Activated CD8-positive, alpha-beta memory T cell treated with anti-CD3 and anti-CD28 coated beads, Interleukin-2, amount 50 U/mL, for 1 hour (primary cell): Measurements from ENCODE around the gene B4GALT2.

Experiments used
- DNase-seq: peaks from one replicate; pipeline ENCODE4 v3.0.0-alpha.2; 2020; ENCODE audit errors: extremely low read depth

Gene B4GALT2, protein sequence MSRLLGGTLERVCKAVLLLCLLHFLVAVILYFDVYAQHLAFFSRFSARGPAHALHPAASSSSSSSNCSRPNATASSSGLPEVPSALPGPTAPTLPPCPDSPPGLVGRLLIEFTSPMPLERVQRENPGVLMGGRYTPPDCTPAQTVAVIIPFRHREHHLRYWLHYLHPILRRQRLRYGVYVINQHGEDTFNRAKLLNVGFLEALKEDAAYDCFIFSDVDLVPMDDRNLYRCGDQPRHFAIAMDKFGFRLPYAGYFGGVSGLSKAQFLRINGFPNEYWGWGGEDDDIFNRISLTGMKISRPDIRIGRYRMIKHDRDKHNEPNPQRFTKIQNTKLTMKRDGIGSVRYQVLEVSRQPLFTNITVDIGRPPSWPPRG

DNA sequence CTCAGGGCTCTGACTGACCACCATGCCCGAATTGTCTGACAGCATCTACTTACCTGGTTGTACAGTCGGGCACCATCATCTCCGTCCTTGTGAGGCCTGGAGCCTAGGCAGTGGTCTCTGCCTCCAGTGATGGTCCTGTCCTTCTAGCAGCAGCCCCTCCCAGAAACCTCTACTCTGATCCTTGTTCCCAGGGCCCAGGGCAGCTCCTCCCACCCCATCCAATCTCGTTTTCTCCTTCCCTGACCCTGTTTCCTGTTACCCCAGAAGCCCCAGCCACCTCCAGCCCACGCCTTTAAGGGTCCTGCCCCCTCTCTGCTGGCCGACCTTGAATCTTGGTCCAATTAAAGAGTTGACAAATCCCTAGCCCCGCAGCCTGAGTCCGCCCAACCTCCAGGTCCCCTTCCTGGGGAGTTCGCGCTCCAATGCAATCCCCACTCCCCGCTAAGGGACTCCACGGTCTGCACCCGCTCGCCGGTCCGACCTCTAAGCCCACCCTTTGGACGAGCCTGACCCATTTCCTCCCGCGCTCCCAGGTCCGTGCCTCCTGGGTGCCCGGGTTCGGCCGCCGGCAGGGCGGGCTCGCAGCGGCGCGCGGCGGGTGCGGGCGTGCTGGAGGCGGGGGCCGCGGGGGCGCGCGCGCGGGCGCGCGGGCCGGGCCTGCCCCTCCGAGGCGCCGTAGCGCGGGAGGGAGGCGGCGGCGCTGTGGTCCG lies at the start of gene B4GALT2:
Gene B4GALT2 (plus strand): TSS at position 660 of the 710 bp plus-strand sequence. CDS start 1,951 bp downstream, outside the sequence.
- no peak for DNase-seq

DNA sequence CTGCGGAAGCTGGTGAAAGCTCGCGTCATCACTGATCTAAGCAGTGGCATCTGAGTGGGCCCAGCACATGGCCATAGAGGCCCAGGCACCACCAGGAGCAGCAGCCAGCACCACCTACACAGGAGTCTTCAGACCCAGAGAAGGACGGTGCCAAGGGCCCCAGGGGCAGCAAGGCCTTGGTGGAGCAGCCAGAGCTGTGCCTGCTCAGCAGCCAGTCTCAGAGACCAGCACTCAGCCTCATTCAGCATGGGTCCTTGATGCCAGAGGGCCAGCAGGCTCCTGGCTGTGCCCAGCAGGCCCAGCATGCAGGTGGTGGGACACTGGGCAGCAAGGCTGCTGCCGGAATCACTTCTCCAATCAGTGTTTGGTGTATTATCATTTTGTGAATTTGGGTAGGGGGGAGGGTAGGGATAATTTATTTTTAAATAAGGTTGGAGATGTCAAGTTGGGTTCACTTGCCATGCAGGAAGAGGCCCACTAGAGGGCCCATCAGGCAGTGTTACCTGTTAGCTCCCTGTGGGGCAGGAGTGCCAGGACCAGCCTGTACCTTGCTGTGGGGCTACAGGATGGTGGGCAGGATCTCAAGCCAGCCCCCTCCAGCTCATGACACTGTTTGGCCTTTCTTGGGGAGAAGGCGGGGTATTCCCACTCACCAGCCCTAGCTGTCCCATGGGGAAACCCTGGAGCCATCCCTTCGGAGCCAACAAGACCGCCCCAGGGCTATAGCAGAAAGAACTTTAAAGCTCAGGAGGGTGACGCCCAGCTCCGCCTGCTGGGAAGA lies 48.7 kb upstream of the B4GALT2 start:
- DNase-seq = no peak

DNA sequence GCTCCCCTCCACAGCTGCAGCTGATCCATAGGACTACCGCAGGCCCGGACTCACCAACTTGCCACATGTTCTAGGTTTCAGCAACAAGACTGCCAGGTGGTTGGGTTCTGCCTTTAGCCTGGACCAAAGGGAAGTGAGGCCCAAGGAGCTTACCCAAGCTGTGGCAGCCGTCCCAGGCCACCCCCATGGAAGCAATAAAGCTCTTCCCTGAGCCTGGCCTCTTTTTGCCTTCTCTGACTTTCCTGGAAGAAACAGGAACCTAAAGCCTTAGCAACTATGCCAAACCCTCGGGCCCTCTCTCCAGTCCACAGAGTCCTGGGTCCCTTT lies 48.1 kb upstream of the B4GALT2 start:
- no peak for DNase-seq

DNA sequence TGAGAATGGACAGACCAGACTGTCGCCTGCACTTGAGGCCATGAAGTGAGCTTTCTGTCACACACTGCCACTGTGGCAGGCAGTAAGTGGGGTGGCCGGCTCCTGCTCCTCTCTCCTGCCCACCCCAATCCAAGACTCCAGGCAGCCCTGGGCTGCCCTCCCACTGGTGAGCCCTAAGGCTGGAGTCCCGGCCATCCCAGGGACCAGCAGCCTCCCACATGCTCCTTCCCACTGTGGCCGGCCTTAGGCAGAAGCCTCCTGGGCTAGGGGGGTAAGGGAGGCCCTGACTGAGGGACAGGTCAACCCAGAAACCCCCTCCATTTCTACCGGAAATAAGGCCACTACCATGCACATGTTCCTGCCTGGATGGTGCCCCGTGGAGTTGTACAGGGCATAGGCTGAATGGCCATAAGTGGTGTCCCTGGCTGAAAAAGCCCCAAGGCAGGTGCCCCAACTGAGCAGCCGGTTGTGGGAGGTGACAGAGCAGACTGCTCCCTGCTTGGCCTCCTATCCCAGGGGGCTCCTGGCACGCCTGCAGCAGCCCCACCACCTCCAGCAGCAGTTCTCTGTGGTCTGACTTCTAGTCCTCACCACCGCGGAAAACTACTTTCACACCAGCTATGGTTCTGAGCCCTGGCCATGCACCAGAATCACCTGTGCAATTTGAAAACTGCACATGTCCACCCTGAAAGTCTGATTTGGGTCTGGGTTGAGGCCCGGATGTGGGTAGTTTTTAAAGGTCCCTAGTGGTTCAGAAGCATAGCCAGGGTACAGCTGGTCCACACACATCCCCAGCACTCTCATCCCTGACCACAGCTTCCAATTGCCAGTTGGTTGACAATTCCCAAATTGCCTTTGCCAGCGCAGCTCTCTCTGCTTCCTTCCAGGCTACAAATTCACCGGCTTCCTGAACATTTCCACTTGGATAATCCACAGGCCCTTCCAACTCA lies 47.0 kb upstream of the B4GALT2 start:
- DNase-seq = no peak

DNA sequence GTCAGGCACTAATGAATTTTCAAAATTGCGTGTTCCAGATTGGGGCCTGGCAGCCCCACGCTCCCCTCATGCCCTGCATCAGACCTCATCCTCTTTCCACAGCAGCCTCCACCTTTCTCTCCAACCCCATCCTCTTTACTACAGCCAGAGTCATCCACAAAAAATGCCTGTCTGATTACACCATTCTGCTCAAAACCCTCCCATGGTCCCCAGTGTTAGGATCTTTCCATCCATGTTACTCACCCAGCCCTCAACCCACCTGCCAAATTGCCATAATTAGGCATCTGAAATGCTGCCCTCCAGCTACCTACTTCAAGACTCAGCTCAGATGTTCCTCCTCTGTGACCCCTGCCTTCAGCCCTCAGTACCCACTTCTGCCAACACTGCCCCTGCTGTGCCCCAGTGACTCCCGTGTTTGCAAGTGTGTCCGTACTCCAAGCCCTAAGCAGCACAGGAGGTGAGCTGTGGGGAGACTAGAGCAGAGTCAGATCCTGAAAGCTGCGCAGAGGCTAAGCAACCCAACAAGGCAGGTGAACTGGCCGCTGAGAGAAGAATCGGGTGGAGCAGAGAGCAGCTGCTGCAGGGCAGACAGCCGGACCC lies 46.1 kb upstream of the B4GALT2 start:
- no peak for DNase-seq

DNA sequence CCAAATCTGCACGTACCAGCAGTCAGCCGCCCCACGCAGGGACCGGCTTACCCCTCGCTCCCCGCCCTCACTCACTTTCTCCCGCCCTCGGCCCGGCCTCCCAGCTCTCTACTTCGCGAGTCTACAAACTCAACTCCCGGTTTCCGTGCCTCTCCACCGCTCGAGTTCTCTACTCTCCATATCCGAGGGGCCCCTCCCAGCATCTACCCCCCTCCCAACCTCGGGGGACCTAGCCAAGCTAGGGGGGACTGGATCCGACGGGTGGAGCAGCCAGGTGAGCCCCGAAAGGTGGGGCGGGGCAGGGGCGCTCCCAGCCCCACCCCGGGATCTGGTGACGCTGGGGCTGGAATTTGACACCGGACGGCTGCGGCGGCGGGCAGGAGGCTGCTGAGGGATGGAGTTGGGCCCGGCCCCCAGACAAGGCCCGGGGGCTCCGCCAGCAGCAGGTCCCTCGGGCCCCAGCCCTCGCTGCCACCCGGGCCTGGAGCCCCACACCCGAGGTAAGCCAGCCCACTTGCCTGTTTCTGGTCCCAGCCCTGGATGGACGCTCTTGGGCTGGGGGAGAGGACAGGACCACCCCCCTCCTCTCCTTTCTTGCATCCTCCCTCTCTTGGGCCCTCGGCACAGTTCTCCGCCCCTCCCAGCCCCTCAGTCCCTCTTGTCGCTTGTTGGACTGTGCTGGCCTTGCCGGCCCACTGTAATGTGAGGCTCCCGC lies 45.5 kb upstream of the B4GALT2 start, which contains the start of gene ARTN:
Gene ARTN (plus strand): TSS at position 416 of the 715 bp plus-strand sequence. CDS start 1,856 bp downstream, outside the sequence.
- DNase-seq = no peak

DNA sequence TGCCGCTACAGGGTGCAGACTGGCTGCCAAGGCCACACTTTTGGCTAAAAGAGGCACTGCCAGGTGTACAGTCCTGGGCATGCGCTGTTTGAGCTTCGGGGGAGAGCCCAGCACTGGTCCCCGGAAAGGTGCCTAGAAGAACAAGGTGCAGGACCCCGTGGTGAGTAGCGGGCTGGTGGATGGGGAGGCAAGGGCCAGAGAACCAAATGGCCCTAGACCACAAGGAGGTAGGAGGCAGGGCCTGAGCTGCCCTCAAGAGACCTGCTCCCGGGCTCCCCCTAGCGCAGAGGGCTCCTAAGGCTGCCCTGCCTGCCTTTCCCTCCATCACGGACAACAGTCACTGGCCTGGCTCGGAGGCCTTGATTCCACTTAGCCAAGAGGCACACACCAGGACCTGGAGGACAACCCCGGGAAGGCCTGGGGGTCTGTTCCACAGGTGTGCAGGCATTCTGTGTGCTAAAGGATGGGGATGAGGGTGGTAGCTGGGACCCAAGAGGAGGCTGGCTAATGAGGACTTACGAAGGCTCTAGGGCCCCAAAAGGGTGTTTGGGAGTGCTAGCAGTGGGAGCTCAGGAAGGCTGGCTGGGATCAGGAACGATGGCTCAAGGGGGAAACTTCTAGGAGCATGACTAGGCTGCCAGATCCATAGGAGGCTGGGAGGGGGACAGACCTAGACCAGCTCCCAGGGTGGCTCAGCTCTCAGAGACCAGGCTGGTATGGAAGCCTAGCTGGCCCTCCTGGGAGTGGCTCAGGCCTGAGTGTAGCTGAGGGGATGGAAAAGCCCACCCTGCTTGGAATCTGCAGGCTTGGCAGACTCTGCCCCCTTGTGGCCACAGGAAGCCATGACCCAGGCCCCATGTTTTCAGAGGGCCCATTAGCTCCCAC lies 44.7 kb upstream of the B4GALT2 start:
- peak; percentile 18 for DNase-seq

DNA sequence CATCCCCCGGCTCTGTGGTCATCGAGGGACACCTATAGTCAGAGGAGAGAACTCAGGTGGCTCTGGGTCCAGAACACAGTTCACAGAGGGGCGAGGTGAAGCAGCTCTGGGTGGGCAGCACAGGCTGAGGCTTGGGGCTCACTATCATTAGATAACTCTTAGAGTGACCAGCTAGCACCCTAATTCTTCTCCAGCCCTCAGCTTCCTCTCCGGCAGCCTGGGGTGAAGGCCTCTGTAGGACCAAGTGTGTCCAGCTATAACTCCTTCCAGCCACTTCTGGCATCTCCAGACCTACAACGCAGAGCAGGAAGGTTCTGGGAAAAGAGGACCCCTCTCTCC lies 44.1 kb upstream of the B4GALT2 start:
- DNase-seq = no peak

DNA sequence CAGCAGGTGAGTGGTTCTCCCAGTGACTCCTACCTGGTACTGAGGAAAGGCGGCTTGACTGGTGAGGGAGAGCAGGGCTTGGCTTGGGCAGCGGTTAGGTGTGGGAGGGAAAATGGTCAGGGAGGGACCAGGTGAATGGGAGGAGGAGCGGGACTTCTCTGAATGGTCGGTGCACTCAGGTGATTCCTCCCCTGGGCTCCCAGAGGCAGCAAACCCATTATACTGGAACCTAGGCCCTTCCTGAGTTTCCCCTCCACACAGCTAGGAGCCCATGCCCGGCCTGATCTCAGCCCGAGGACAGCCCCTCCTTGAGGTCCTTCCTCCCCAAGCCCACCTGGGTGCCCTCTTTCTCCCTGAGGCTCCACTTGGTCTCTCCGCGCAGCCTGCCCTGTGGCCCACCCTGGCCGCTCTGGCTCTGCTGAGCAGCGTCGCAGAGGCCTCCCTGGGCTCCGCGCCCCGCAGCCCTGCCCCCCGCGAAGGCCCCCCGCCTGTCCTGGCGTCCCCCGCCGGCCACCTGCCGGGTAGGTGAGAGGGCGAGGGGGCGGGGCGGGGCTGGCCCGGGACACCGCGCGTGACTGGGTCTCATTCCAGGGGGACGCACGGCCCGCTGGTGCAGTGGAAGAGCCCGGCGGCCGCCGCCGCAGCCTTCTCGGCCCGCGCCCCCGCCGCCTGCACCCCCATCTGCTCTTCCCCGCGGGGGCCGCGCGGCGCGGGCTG lies 43.1 kb upstream of the B4GALT2 start:
- DNase-seq = no peak

DNA sequence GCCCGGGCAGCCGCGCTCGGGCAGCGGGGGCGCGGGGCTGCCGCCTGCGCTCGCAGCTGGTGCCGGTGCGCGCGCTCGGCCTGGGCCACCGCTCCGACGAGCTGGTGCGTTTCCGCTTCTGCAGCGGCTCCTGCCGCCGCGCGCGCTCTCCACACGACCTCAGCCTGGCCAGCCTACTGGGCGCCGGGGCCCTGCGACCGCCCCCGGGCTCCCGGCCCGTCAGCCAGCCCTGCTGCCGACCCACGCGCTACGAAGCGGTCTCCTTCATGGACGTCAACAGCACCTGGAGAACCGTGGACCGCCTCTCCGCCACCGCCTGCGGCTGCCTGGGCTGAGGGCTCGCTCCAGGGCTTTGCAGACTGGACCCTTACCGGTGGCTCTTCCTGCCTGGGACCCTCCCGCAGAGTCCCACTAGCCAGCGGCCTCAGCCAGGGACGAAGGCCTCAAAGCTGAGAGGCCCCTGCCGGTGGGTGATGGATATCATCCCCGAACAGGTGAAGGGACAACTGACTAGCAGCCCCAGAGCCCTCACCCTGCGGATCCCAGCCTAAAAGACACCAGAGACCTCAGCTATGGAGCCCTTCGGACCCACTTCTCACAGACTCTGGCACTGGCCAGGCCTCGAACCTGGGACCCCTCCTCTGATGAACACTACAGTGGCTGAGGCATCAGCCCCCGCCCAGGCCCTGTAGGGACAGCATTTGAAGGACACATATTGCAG lies 42.4 kb upstream of the B4GALT2 start:
- no peak for DNase-seq

DNA sequence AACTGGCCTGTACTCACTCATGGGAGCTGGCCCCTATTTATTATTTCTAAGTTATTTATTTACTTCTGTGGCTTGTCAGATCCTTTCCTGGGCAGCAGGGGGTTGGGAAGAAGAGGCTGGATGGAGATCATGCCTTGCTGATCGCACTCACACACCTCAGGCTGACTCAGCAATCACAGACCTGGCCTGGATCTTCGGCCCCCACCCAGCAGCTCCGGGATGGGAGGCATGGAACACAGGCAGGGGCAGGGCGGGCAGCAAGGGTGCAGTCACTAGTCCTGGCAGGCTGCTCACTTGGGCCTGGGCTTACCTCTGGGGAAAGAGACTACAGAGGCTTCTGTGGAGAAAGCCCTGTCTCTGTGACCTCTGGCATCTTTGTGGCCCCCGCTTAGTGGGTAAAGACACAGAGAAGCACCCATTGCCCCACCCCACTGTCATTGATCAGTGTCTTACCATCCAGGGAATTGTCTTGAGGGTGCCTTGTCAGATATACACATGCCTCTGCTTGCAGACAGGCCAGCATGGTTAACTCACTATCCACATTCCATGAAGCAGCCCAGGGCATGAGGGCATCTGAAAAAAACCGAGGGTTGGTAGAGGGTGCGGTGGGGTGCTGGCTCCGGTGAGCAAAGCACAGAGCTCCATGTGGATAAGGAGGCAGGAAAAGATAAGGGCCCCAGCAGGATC lies 41.7 kb upstream of the B4GALT2 start:
- no peak for DNase-seq

DNA sequence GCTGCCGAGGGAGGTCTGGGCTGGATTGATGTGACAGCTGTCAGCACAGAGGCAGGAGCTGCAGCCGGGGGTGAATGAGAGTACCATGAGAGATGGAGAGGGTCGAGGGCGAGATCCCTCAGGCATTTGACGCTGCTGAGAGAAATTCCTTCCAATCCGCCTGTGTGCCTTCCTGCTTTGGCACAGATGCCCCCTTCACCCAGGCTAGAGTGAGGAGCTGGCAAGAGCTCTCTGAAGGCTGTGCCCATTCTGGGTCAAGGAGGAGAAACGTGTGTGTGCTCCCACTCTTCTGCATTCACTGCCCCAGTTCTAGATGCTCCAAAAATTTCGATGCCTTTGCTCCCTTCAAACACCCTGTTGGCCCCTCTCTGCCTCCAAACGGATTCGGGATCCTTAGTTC lies 40.6 kb upstream of the B4GALT2 start:
- no peak for DNase-seq

DNA sequence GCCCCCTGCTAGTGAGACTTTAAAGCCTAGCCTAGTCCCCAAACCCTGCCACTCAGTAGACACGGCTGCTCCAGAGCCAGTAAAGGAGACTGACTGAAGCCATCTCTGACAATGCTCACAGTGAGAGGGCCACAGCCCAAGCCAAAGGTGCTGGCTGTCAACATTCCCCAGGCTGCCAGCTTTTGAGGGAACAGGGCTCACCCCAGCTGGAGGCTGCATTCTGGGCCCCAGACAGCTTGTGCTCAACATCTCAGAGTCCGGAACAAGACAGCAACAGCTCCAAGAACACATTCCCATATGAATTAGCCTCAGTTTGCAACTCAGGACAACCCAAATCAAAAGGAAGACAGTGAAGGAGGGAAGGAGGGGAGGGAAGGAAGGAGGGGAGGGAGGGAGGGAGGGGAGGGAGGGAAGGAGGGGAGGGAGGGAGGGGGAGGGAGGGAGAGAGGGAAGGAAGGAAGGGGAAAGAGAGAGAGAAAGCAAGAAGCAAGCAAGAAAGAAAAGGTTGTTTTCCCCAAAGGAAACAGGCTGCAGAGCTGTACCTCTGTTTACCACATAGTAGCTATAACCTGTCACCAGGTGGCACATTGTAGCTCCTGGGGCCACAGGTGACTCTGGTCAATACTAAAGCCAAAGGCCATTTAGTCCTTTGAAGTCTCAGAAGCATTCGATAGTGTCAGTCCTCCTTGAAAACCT lies 40.0 kb upstream of the B4GALT2 start:
- no peak for DNase-seq

DNA sequence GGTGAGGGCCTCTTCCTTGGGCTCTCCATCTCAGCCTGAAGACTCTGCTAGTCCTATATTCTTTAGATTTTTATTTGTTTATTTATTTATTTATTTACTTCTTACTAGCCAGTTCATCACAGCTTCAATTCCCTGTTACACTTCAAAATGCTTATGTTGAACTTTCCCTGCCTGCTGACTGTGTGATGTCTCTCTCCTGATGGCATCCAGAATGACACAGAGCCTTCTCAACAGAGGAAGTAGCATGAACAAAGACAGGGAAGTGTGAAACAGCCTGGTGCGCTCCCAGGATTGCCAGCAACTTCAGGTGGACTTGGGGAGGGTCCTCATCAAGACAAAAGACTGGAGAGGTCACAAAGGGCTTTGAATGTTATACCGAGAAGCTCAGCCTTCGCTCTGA lies 36.6 kb upstream of the B4GALT2 start:
- no peak for DNase-seq

DNA sequence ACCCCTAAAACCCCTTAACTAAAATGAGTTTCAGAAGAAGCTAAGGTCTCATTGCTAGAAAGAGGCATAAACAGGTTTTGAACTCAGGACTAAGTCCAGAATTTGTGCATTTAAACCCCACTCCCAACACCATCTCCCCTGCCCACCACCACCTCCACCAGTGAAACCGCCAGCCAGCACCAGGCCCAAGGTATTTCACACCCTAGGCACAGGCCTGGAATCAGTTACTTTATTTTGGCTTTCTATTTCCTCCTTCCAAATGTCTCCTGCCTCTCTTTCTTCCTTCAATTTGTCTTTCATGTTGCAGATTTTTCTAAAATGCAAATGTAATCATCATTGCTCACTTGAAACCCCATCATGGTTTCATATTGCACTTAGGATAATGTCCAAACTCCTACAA lies 34.1 kb upstream of the B4GALT2 start:
- DNase-seq = no peak

DNA sequence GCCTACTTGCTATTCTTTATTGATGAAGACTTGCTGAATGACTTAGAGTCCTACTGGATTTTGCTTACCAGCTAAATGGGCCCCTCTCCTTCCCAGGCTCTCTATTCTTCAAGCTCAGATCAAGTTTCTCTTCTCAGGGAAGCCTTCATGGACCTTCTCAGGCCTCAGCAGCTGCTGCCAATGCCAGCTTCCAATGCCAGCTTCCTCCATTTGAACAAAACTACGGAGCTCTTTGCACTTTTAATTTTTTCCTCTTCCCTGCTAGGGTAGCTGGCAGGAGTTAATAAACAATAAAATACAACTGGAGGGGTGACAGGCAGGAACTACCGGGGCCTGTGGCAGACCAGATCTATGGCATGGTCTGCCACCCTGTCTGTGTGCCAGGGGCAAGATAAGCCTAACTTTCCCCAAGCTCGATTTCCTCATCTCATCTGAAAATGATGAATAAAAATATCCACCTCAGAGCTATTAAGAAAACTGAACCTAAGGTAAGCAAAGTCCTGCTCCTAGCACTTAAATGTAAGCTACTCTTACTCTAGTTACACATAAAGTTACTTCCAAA lies 33.3 kb upstream of the B4GALT2 start:
- DNase-seq = no peak
